Lower leg skin (tissue), 4 donors: ENCODE measurements around the gene JADE1. TPM values are rescaled to one million over a fixed set of nuclear protein-coding genes. Genes with fewer than 3 reads are reported as not detected.

ENCODE experiments used
- DNase-seq, 2 donors: peaks; one replicate each; pipeline ENCODE4 v3.0.0-alpha.2; 2019; ENCODE audit warnings: low spot score in 2 of 2
- H3K4me3 ChIP-seq: fragments of 200-600 bp; sonication (generic); 2 replicates; pipeline ENCODE4 v1.5.1; 2017; ENCODE audit warnings: mild to moderate bottlenecking, low read depth; ENCODE audit not compliant: poor library complexity, severe bottlenecking
- POLR2A ChIP-seq, 2 donors: fragments of 450-650 bp; IDR thresholded peaks; one replicate each; pipeline ENCODE4 v1.6.1; 2016 to 2017; ENCODE audit warnings: antibody characterized with exemption in 2 of 2, mild to moderate bottlenecking in 1 of 2, moderate library complexity in 1 of 2
- WGBS, 2 donors: methylation state at CpG; one replicate each; pipeline ENCODE4 v1.1.5; 2018; 5-methylcytosine and 5-hydroxymethylcytosine counted together
- intact Hi-C: fragments of 100-400 bp; cut with DNase I; formaldehyde crosslinking; loops from one replicate; pipeline ENCODE4 v1.15.0; 2023; ENCODE audit warnings: low total_unique reads
- total RNA-seq, 4 donors: library from RNA; depleted of rRNA; stranded (reverse); fragments of >200 nt; gene quantifications; one replicate each; pipeline ENCODE4 v1.1.0, GENCODE V29; 2016
- TF ChIP-seq, protein P1 (sequence below), 3 donors: fragments of 450-650 bp; IDR thresholded peaks; one replicate each; pipeline ENCODE4 v1.5.1; 2016; ENCODE audit warnings: antibody characterized with exemption in 3 of 3, mild to moderate bottlenecking in 3 of 3, moderate library complexity in 2 of 3

Gene JADE1
- total RNA-seq, 4 donors from 2014 or later = 13.5 to 36.7 (median 19.6) TPM

DNA sequence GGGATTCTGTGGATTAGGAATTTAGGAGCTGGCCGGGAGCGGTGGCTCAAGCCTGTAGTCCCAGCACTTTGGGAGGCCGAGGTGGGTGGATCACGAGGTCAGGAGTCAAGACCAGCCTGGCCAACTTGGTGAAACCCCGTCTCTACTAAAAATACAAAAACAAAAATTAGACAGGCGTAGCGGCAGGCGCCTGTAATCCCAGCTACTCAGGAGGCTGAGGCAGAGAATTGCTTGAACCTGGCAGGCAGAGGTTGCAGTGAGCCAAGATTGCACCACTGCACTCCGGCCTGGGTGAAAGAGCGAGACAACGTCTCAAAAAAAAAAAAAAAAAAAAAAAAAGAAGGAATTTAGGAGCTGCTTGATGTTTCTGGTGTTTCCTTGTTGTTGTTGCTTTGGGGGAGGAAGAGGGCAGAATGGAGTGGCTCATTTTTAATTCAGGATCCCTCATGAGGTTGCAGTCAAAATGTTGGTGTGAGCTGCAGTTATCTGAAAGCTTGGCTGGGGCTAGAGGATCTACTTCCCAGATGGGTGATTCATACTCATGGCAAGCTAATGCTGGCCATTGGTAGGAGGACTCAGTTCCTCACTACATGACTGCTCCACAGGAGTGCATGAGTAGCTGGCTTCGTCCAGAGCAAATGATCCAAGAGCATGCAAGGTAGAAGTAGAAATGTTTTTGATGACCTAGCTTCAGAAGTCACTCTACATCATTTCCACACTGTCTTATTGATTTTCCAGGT, 26.5 kb upstream of the JADE1 start:
- peak in 1 of 2 donors; percentile 17 for DNase-seq
- 77 to 79% methylated on average over 12 of the region's 12 CpGs for WGBS, 2 donors
- intact Hi-C loops = no loop called here
- TF ChIP-seq, protein P1, sequence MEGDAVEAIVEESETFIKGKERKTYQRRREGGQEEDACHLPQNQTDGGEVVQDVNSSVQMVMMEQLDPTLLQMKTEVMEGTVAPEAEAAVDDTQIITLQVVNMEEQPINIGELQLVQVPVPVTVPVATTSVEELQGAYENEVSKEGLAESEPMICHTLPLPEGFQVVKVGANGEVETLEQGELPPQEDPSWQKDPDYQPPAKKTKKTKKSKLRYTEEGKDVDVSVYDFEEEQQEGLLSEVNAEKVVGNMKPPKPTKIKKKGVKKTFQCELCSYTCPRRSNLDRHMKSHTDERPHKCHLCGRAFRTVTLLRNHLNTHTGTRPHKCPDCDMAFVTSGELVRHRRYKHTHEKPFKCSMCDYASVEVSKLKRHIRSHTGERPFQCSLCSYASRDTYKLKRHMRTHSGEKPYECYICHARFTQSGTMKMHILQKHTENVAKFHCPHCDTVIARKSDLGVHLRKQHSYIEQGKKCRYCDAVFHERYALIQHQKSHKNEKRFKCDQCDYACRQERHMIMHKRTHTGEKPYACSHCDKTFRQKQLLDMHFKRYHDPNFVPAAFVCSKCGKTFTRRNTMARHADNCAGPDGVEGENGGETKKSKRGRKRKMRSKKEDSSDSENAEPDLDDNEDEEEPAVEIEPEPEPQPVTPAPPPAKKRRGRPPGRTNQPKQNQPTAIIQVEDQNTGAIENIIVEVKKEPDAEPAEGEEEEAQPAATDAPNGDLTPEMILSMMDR (IDR thresholded peaks at IDR 0.05) = no peak
- no peak for TF ChIP-seq POLR2A (IDR thresholded peaks at IDR 0.05)
- no peak overlapping the region for H3K4me3 ChIP-seq

DNA sequence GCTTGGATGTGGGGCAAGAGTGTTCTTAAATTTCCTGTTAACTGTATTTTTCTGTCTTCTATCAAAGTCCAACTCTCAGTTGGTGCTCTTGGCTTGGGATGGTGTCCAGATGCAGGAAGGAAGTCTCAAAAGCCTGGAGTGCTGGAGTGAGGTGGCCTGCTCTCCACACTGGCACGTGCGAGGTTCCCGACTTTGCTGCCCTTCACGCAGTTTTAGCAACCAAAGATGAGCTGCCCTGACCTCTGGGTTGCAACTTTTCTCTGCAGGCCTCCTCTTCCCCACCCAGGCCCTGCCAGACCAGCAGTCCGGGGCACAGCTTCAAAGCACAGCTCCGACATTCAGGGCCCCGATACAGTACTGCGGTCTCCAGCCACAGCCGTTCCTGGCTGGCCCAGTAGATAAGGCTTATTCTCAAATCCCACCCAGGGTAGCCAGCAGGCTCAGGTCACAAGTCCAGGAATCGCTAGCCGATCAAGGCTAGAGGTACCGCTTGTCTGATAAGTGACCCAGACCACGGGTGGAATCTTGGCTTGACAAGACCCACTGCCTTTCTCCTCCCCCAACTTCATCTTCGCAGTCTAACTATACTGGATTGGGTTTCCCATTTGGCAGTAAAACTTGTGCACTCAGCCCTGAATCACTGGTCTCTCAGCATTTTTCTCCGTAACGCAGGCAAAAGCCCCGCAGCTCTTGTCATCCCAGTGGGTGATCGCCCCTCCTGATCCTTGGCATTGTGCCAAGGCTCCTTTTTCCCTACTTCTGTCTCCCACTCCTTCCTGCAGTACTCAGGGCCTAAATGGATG, 21.8 kb upstream of the JADE1 start:
- DNase-seq = no peak
- TF ChIP-seq POLR2A (IDR thresholded peaks at IDR 0.05) = no peak
- TF ChIP-seq, protein P1 (IDR thresholded peaks at IDR 0.05) = no peak
- WGBS, 2 donors = 78 to 79% methylated on average over 15 to 18 of the region's 18 CpGs
- intact Hi-C loops = no loop called here
- no peak overlapping the region for H3K4me3 ChIP-seq

DNA sequence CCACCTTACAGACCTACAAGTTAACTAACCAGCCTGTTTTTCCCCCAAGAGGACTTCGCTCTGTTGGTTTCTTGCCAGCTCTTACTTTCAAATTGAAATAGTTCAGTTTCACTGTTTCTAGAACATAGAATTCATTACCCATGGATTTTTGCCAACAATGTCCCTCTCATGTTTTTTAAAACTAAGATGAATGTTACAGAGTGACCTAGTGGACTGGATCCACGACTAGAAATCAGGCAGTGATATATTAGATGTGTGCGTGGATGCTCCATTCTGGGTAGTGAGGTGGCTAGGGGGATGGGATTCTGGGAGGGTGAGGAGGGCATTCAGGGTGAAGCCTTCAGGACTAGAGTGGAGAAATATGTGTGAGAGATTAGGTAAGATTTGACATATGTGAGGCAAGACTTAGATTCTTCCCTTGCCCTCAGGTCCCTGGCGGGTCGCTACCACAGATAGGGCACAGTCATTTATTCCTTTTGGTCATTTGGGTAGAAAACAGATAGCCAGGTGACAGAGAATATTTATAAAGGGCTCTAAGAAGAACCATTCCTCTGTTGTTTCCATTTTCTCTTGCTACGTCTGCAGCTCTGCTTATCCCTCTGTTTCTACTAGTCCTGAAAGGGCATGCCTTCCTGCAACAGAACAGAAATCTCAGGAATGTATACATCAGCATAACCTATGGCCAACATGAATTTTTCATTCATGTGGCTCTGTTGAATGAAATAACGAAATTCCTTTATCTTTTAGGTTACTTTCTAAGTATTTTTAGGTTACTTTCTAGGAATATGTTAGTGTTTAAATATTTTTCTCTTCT, 15.4 kb upstream of the JADE1 start:
- 78 to 79% methylated on average over 7 of the region's 7 CpGs for WGBS, 2 donors
- no peak for TF ChIP-seq POLR2A (IDR thresholded peaks at IDR 0.05)
- TF ChIP-seq, protein P1 (IDR thresholded peaks at IDR 0.05) = no peak
- DNase-seq = no peak
- no peak overlapping the region for H3K4me3 ChIP-seq
- intact Hi-C loops = no loop called here

DNA sequence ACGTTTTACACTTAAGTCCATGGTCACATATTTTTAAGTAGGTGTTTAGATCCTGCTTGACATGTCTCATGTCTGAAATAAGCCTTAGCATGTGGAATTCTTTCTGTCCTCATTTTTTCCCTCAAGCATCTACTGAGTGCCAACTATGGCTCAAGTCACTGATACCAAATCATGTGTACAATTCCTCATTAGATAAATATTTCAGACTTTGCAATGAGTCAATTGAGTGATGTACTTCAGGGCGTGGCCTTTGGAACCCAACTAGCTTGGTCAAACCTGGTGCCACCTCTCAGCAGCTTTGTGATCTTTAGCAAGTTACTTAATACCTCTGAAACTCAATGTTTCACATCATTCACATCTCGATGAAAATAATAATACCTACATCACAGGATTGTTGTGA, 12.6 kb upstream of the JADE1 start:
- intact Hi-C loops = no loop called here
- DNase-seq = no peak
- 71 to 76% methylated on average over 3 of the region's 3 CpGs for WGBS, 2 donors
- H3K4me3 ChIP-seq = no peak overlapping the region
- no peak for TF ChIP-seq POLR2A (IDR thresholded peaks at IDR 0.05)
- TF ChIP-seq, protein P1 (IDR thresholded peaks at IDR 0.05) = no peak

DNA sequence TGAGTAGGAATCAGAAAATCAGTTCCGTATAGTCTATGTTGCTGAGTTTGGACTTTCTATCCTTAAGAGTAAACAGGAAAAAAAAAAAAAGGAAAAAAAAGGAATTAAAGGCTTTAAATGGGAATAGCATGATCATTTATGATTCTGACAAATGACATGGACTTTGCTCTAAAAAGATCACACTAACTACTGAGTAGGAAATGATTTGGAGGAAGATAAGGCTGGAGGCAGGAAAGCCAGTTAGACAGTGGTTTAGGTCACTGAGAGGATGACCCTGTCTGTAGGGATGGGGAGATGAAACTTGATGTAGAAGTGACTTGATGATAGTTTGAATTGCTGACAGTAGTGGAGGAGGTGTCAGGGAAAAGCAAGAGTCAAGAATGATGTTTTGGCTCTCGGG, 9.2 kb upstream of the JADE1 start:
- no peak overlapping the region for H3K4me3 ChIP-seq
- 83 to 92% methylated on average over 2 of the region's 2 CpGs for WGBS, 2 donors
- DNase-seq = no peak
- intact Hi-C loops = loop anchor here (10.0 kb wide), 1 partner anchor 345 kb away; no protein-coding TSS in a partner anchor
- TF ChIP-seq POLR2A (IDR thresholded peaks at IDR 0.05) = no peak
- TF ChIP-seq, protein P1 (IDR thresholded peaks at IDR 0.05) = no peak
